Measurements from ENCODE around the gene MRPL24.
A peak's percentile ranks its signal among the peaks of the same experiment; 100 is the strongest.

MRPL24 gene

DNA sequence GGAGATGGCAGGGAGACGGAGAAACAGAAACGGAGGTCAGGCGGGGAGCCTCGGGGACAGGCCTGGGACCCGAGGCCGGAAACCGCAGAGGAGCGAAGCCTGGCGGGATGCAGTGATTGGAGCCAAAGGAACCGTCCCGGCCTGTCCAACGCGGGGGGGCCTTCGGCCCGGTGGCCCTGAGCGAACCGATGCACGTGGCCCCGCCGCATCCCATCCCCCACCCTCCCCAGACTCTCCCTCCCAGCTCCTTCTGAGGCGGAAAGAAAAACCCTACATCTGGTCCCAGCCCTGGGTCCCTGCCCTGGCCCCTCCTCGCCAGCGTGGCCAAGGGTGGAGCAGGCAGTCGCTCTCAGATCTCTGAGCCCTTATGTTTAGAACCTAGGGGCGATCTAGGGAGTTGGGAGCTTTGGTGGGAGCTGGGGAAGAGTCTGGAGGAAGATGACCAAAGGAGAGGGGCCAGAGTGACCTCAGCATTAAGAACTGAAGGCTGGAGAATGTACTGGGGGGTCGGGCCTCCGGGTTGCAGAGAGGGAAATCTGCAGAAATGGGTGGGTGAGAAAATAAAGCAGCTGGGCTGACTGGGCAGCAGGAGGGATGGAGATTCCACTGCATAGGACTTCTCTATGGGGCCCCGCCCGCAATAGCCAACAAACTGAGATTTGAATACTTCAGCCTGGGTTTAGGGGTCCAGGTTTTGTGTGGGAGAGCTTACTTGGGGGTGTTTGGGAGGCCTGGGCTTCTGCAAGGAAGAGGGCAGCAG lies 34.1 kb downstream of the MRPL24 start (continued):
- TF ChIP-seq, protein P1, sequence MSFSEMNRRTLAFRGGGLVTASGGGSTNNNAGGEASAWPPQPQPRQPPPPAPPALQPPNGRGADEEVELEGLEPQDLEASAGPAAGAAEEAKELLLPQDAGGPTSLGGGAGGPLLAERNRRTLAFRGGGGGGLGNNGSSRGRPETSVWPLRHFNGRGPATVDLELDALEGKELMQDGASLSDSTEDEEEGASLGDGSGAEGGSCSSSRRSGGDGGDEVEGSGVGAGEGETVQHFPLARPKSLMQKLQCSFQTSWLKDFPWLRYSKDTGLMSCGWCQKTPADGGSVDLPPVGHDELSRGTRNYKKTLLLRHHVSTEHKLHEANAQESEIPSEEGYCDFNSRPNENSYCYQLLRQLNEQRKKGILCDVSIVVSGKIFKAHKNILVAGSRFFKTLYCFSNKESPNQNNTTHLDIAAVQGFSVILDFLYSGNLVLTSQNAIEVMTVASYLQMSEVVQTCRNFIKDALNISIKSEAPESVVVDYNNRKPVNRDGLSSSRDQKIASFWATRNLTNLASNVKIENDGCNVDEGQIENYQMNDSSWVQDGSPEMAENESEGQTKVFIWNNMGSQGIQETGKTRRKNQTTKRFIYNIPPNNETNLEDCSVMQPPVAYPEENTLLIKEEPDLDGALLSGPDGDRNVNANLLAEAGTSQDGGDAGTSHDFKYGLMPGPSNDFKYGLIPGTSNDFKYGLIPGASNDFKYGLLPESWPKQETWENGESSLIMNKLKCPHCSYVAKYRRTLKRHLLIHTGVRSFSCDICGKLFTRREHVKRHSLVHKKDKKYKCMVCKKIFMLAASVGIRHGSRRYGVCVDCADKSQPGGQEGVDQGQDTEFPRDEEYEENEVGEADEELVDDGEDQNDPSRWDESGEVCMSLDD (tag by site-specific recombination; IDR thresholded peaks at IDR 0.05), result no peak
- TF ChIP-seq, protein P2, sequence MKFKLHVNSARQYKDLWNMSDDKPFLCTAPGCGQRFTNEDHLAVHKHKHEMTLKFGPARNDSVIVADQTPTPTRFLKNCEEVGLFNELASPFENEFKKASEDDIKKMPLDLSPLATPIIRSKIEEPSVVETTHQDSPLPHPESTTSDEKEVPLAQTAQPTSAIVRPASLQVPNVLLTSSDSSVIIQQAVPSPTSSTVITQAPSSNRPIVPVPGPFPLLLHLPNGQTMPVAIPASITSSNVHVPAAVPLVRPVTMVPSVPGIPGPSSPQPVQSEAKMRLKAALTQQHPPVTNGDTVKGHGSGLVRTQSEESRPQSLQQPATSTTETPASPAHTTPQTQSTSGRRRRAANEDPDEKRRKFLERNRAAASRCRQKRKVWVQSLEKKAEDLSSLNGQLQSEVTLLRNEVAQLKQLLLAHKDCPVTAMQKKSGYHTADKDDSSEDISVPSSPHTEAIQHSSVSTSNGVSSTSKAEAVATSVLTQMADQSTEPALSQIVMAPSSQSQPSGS (tag by site-specific recombination; IDR thresholded peaks at IDR 0.05; ENCODE audit: low read depth), result no peak
- TF ChIP-seq ZBTB20 (tag by site-specific recombination; IDR thresholded peaks at IDR 0.05) (no peak), ZNF664 (tag by site-specific recombination; IDR thresholded peaks at IDR 0.05) (no peak), ZBTB7A (tag by site-specific recombination; IDR thresholded peaks at IDR 0.05; ENCODE audit: low read depth) (no peak), SCRT1 (tag by site-specific recombination; IDR thresholded peaks at IDR 0.05; ENCODE audit: borderline replicate concordance) (no peak), ZNF677 (tag by site-specific recombination; IDR thresholded peaks at IDR 0.05) (no peak), ZNF19 (tag by site-specific recombination; IDR thresholded peaks at IDR 0.05; ENCODE audit: low read depth) (no peak), ZNF112 (tag by site-specific recombination; IDR thresholded peaks at IDR 0.05) (no peak), ZNF514 (tag by site-specific recombination; IDR thresholded peaks at IDR 0.05) (no peak), GFI1B (tag by site-specific recombination; IDR thresholded peaks at IDR 0.05) (peak; percentile 87), KLF1 (tag by site-specific recombination; IDR thresholded peaks at IDR 0.05) (0 out of 2 replicates have a peak, but pooled peaks have one; percentile 10), SP7 (tag by site-specific recombination; IDR thresholded peaks at IDR 0.05) (0 out of 2 replicates have a peak, but pooled peaks have one; percentile 1), ZNF776 (tag by site-specific recombination; IDR thresholded peaks at IDR 0.05; ENCODE audit: borderline replicate concordance) (no peak), ZSCAN30 (tag by site-specific recombination; IDR thresholded peaks at IDR 0.05) (no peak), ZNF16 (tag by site-specific recombination; IDR thresholded peaks at IDR 0.05; ENCODE audit: low read depth) (no peak), ZNF223 (tag by site-specific recombination; IDR thresholded peaks at IDR 0.05) (peak; percentile 74; the same call in 1 of the 2 replicates), SP3 (tag by site-specific recombination; IDR thresholded peaks at IDR 0.05) (no peak), ZNF174 (tag by site-specific recombination; IDR thresholded peaks at IDR 0.05) (no peak), WT1 (tag by site-specific recombination; IDR thresholded peaks at IDR 0.05) (no peak; the same call in 1 of the 2 replicates), ZNF341 (tag by site-specific recombination; IDR thresholded peaks at IDR 0.05; ENCODE audit: low read depth) (0 out of 2 replicates have a peak, but pooled peaks have one; percentile 1), ZEB2 (tag by site-specific recombination; IDR thresholded peaks at IDR 0.05) (0 out of 2 replicates have a peak, but pooled peaks have one; percentile 9), ZNF621 (tag by site-specific recombination; IDR thresholded peaks at IDR 0.05) (no peak), ZNF366 (tag by site-specific recombination; conservative IDR thresholded peaks at IDR 0.05) (peak; percentile 16), TCF7L2 (IDR thresholded peaks at IDR 0.05; ENCODE audit: borderline replicate concordance, low read depth, low read length) (peak; percentile 55; the same call in 1 of the 2 replicates)
- TF ChIP-seq, protein P3, sequence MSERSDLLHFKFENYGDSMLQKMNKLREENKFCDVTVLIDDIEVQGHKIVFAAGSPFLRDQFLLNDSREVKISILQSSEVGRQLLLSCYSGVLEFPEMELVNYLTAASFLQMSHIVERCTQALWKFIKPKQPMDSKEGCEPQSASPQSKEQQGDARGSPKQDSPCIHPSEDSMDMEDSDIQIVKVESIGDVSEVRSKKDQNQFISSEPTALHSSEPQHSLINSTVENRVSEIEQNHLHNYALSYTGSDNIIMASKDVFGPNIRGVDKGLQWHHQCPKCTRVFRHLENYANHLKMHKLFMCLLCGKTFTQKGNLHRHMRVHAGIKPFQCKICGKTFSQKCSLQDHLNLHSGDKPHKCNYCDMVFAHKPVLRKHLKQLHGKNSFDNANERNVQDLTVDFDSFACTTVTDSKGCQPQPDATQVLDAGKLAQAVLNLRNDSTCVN (tag by site-specific recombination; optimal IDR thresholded peaks at IDR 0.05), result no peak
- TF ChIP-seq, protein P4, sequence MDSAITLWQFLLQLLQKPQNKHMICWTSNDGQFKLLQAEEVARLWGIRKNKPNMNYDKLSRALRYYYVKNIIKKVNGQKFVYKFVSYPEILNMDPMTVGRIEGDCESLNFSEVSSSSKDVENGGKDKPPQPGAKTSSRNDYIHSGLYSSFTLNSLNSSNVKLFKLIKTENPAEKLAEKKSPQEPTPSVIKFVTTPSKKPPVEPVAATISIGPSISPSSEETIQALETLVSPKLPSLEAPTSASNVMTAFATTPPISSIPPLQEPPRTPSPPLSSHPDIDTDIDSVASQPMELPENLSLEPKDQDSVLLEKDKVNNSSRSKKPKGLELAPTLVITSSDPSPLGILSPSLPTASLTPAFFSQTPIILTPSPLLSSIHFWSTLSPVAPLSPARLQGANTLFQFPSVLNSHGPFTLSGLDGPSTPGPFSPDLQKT (IDR thresholded peaks at IDR 0.05; ENCODE audit: borderline replicate concordance, low read depth, low read length), result no peak
- TF ChIP-seq, protein P5, sequence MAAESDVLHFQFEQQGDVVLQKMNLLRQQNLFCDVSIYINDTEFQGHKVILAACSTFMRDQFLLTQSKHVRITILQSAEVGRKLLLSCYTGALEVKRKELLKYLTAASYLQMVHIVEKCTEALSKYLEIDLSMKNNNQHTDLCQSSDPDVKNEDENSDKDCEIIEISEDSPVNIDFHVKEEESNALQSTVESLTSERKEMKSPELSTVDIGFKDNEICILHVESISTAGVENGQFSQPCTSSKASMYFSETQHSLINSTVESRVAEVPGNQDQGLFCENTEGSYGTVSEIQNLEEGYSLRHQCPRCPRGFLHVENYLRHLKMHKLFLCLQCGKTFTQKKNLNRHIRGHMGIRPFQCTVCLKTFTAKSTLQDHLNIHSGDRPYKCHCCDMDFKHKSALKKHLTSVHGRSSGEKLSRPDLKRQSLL (tag by site-specific recombination; IDR thresholded peaks at IDR 0.05), result no peak
- TF ChIP-seq, protein P6, sequence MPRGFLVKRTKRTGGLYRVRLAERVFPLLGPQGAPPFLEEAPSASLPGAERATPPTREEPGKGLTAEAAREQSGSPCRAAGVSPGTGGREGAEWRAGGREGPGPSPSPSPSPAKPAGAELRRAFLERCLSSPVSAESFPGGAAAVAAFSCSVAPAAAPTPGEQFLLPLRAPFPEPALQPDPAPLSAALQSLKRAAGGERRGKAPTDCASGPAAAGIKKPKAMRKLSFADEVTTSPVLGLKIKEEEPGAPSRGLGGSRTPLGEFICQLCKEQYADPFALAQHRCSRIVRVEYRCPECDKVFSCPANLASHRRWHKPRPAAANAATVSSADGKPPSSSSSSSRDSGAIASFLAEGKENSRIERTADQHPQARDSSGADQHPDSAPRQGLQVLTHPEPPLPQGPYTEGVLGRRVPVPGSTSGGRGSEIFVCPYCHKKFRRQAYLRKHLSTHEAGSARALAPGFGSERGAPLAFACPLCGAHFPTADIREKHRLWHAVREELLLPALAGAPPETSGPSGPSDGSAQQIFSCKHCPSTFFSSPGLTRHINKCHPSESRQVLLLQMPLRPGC (tag by site-specific recombination; IDR thresholded peaks at IDR 0.05), result peak; percentile 2; the same call in 1 of the 2 replicates

Data from HEK293 (cell line).